Measurements from ENCODE around the gene TEKT2.

The TEKT2 gene

DNA sequence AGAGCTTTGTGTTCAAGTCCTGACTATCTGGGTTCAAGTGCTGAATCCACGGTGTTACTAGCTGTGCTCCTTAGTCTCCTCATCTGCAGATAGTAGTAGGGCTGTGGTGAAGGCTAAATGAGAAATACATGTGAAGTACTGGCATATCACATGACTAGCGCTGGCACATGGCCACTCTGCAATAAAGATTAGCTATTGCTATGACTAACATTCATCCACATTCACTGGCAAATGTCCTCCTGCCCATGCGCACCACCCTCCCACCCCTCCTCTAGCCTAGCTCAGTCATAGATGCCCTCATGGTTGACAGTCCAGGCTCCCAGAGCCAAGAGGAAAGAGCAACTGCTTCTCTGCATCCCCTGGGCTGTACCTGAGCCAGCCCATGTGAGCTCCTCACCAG lies 49.6 kb downstream of the TEKT2 start:
- Histone ChIP-seq H3K4me3 (ENCODE audit: low read length) (no peak overlapping the region), H3K4me1 (ENCODE audit: insufficient read depth, low read length) (peaks cover 5% of the 10 kb centered on the region), H3K36me3 (ENCODE audit: insufficient read depth, low read length) (peaks cover 18% of the 10 kb centered on the region), H3K27me3 (ENCODE audit: insufficient read depth, low read length) (peaks cover 4% of the 10 kb centered on the region), H2AFZ (ENCODE audit: low read depth, low read length) (no peak overlapping the region), H3K9me3 (ENCODE audit: low read length) (no peaks in the 10 kb centered on the region)

DNA sequence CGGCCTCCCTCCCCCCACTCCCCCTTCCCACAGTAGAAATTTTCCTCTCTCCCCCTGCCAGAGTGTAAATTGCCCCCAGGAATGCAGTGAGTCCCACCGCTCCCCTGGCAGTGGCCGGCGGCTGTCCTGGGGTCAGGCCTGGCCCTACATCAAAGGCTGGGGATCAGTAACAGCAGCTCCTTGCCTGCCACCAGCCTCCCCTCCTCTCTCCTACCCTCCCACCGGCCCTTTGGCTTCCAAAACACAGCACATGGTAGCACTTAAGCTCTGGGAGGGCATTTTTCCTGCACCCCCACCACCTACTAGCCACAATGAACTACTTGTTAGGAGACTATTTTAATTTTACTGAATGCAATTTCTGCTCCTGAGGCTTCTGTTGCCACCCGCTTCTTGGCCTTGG lies 50.1 kb downstream of the TEKT2 start:
- Histone ChIP-seq H3K9me3 (ENCODE audit: low read length) (no peaks in the 10 kb centered on the region), H3K27me3 (ENCODE audit: insufficient read depth, low read length) (peaks cover 4% of the 10 kb centered on the region), H2AFZ (ENCODE audit: low read depth, low read length) (no peak overlapping the region), H3K4me1 (ENCODE audit: insufficient read depth, low read length) (peaks cover 5% of the 10 kb centered on the region), H3K36me3 (ENCODE audit: insufficient read depth, low read length) (peaks cover 18% of the 10 kb centered on the region), H3K4me3 (ENCODE audit: low read length) (no peak overlapping the region)

DNA sequence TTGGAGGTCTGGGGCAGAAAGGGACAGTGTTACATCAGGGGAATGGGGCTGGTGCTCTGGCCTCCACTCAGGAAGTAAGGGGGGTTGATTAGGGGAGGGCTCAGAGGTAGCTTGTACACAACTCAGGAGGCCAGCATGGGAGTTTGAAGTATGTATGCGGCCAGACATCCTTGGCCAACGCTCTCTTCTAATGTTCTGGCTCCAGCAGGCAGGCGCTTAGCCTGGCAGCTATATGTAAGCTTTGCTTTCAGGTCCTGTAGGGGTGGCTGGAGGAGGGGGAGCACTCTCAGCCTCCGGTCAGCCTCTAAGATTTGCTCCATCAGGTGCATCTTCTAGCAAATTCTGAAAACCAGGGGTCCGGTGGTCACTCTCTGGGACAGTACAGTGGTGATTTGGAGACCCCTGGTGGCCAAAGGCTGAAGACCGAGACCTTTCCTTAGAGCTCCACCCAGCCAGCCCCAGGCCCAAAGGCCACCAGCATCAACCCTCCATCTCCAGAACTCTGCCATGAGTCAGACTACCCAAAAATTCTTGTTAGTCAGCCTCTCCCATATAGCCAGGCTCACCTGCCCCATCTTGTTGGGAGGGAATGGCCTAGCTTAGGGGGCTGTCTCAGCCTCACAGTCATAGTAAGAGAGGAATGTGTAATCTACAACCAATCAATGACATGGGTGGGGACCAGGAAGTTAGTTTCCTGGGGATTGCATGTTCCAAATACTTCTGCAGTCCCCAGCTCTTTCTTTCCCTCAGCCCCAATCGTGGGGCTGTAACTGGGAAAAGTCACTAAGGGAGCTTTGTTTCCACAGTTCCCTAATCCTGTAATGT lies 50.8 kb downstream of the TEKT2 start:
- Histone ChIP-seq H3K36me3 (ENCODE audit: insufficient read depth, low read length) (peaks cover 18% of the 10 kb centered on the region), H3K27me3 (ENCODE audit: insufficient read depth, low read length) (peaks cover 4% of the 10 kb centered on the region), H3K4me1 (ENCODE audit: insufficient read depth, low read length) (peaks cover 5% of the 10 kb centered on the region), H2AFZ (ENCODE audit: low read depth, low read length) (no peak overlapping the region), H3K9me3 (ENCODE audit: low read length) (no peaks in the 10 kb centered on the region), H3K4me3 (ENCODE audit: low read length) (no peak overlapping the region)

DNA sequence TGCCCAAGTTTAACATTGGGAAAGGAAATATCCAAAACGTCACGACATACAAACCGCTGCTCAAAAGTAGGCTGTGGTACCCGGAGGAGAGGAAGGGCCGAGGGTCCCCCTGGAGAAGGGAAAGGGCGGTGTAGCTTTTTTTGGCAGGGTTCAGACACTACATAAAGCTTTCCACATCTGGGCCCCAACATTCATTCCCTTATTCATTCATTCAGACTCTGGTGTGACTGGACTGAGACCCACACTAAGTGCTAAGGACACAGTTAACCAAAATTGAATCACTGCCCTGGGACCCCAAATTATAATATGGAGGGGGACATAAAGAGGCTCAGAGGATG lies 51.4 kb downstream of the TEKT2 start:
- Histone ChIP-seq H3K36me3 (ENCODE audit: insufficient read depth, low read length) (peaks cover 18% of the 10 kb centered on the region), H3K27me3 (ENCODE audit: insufficient read depth, low read length) (peaks cover 3% of the 10 kb centered on the region), H3K4me1 (ENCODE audit: insufficient read depth, low read length) (peaks cover 5% of the 10 kb centered on the region), H2AFZ (ENCODE audit: low read depth, low read length) (no peak overlapping the region), H3K4me3 (ENCODE audit: low read length) (no peak overlapping the region), H3K9me3 (ENCODE audit: low read length) (no peaks in the 10 kb centered on the region)

DNA sequence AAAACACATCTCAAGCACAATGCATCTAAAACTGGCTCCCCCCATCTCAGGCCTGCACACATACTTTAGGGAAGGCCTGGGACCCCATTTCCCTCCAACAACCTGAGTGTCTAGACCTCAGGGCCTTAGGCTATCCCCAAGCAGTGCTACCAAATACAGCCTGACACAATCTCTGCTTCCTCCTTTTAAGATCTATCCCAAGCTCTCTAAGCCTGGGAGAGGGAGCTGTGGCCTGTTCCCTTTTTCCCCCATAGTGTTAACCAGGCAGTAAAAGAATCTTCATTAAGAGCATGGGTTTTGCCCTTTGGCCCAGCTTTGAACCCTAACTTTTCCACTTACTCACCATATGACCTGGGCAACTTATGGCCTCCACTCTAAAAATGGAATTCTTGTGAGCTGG lies 51.9 kb downstream of the TEKT2 start:
- Histone ChIP-seq H3K27me3 (ENCODE audit: insufficient read depth, low read length) (no peaks in the 10 kb centered on the region), H3K36me3 (ENCODE audit: insufficient read depth, low read length) (peaks cover 18% of the 10 kb centered on the region), H3K4me1 (ENCODE audit: insufficient read depth, low read length) (peaks cover 5% of the 10 kb centered on the region), H3K4me3 (ENCODE audit: low read length) (no peak overlapping the region), H2AFZ (ENCODE audit: low read depth, low read length) (no peak overlapping the region), H3K9me3 (ENCODE audit: low read length) (no peaks in the 10 kb centered on the region)

DNA sequence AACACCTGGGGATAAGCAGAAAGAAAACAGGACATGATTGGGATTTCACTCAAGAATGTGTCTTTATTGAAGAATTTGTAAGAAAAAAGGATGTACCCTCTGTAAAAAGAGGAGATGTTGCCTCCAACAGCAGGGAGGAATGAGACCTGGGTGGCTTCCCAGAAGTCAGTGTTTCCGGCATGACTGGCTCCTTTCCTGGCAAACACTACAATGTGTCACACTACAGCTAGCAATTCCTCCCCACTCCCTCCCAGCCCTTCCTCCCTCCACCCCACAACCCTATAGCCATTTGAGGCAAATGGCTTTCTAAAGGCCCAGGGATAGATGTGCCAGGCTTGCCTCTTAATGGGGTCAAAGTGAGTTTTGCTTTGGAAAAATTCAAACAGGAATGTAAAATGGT lies 52.6 kb downstream of the TEKT2 start:
- Histone ChIP-seq H3K4me1 (ENCODE audit: insufficient read depth, low read length) (peaks cover 5% of the 10 kb centered on the region), H2AFZ (ENCODE audit: low read depth, low read length) (no peak overlapping the region), H3K4me3 (ENCODE audit: low read length) (no peak overlapping the region), H3K27me3 (ENCODE audit: insufficient read depth, low read length) (no peaks in the 10 kb centered on the region), H3K9me3 (ENCODE audit: low read length) (no peaks in the 10 kb centered on the region), H3K36me3 (ENCODE audit: insufficient read depth, low read length) (peaks cover 18% of the 10 kb centered on the region)

DNA sequence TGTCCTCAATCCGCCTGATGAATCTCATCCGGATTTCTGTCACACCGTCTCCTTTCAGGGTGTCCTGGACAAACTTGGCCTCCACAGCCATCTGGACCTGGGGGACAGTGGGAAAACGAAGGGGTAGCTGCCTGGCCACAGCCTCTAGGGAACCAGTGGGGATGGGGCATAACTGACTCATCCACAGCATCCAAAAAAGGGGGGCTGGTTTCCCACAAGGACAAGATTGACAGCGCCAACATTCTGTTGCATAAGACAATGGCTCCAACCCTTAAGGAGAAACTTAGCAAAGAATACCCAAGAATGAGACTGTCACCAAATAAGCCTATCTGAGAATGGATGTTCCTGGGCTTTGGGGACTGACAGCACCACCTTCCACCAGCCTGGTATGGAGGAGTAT lies 53.3 kb downstream of the TEKT2 start:
- H3K36me3 ChIP-seq (ENCODE audit: insufficient read depth, low read length) = peaks cover 18% of the 10 kb centered on the region
- no peak overlapping the region for H2AFZ ChIP-seq (ENCODE audit: low read depth, low read length)
- no peak overlapping the region for H3K4me3 ChIP-seq (ENCODE audit: low read length)
- H3K27me3 ChIP-seq (ENCODE audit: insufficient read depth, low read length) = no peaks in the 10 kb centered on the region
- peaks cover 5% of the 10 kb centered on the region for H3K4me1 ChIP-seq (ENCODE audit: insufficient read depth, low read length)
- no peaks in the 10 kb centered on the region for H3K9me3 ChIP-seq (ENCODE audit: low read length)

DNA sequence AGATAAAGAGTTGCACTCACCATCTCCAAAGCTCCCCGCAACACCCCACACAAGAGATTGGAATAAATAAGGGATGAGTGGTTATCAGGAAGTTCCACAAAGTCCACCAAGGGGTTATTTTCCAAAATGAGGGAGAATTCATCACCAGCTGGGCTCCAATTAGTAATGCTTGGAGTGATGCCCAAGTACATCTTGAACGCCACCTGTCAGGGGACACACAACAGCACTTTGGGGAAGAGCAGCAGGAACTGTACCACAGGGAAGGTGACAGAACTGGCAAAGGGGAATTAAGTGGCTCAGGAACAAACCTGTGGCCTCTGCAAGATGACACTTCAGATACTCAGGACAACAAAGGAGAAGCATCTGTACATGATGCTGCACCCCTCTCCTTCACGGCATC lies 53.9 kb downstream of the TEKT2 start:
- no peaks in the 10 kb centered on the region for H3K27me3 ChIP-seq (ENCODE audit: insufficient read depth, low read length)
- H2AFZ ChIP-seq (ENCODE audit: low read depth, low read length) = no peak overlapping the region
- peaks cover 18% of the 10 kb centered on the region for H3K36me3 ChIP-seq (ENCODE audit: insufficient read depth, low read length)
- peaks cover 5% of the 10 kb centered on the region for H3K4me1 ChIP-seq (ENCODE audit: insufficient read depth, low read length)
- H3K9me3 ChIP-seq (ENCODE audit: low read length) = no peaks in the 10 kb centered on the region
- H3K4me3 ChIP-seq (ENCODE audit: low read length) = no peak overlapping the region
